ENCODE results near the gene TMEM40.
"Not testable (repeated sequence)": the region's sequence is repeated elsewhere in the genome, so short reads cannot be mapped to it uniquely, and the experiment has no call there.

The TMEM40 gene

GRCh38 chr3:12751571-12751970 is 7.5 kb downstream of the TMEM40 start:
- no peak for DNase-seq (ENCODE audit: low read depth in 2 of 2)

- peak in 1 of 2 donors; percentile 12 for DNase-seq (ENCODE audit: low read depth in 2 of 2)
These were observed 8.4 kb downstream of the TMEM40 start for GRCh38 chr3:12750658-12751071.

DNA sequence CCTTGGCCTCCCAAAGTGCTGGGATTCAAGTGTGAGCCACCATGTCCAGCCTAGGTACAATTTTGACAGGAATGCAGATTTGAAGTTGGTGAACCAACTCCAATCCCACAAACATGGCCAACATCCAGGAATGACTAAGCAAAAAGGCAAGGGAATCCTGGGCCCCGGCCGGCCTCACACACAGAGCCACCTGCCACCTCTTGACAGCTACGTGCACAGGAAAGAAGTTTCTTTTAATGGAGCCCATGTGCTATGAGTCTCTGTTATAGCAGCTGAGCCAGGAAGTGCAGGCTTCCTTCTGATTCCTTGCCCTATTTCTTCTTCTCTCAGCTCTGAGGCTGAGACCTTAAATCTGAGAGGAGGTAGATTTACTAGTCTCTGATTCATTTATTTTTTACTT is 8.8 kb downstream of the TMEM40 start:
- DNase-seq (ENCODE audit: low read depth in 2 of 2), result no peak

DNA sequence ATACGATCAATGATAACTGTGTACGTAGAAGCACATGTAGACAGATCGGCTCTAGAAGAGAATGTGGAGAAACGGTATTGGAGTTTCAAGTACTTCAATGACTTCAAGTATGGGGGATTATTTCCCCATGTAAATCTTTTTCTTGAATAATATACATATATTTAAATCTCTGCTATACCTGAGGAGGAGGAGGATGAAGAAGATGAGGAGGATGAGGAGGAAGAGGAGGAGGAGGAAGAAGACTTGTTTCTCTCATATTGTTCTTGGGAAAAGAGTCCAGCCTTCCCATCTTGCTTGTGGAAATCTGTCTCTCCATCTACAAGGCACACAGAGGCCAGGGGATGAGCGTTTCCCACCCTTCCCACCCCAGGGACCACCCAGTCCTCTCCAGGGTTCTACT is 10.6 kb downstream of the TMEM40 start:
- DNase-seq (ENCODE audit: low read depth in 2 of 2), result no peak

- DNase-seq (ENCODE audit: low read depth in 2 of 2), result no peak
These were observed 12.6 kb downstream of the TMEM40 start for GRCh38 chr3:12746419-12746818.

DNA sequence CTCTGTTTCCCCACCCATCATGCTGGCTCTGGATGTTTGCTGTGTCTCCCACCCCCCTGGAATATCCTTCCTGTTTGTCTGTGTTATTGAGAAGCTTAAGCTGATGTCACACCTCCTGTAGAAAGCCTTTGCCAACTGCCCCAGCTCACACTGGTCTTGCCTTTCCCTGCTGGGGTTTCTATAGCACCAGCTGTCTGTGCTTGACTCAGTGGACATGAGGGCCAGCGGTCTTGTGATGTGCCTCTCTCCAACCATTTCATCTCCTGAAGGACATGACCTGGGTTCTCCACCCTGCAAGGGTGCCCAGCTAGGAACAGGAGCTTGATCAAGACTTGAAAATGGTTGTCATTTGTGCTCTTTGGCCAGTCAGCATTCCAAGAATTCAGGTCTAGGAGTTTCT is 14.7 kb downstream of the TMEM40 start:
- DNase-seq (ENCODE audit: low read depth in 2 of 2), result no peak

DNA sequence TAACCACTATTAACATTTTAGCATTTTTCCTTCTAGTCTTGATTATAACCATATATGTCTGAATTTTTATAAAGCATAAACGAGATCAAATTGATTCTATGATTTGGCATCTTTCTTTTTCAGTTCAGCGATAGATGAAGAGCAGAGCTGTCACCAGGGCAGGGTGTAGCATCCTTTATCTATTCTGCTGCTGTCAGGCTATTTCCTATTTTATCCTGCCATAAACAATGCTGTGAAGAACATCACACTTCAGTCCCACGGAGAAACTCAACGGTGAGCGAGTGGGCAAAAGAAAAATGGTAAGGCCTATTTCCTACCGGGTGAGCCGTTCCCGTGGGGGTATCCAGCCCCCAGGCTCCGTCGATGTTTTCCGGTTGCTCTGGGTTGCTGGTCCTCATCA is 15.5 kb downstream of the TMEM40 start:
- DNase-seq (ENCODE audit: low read depth in 2 of 2), result no peak

DNA sequence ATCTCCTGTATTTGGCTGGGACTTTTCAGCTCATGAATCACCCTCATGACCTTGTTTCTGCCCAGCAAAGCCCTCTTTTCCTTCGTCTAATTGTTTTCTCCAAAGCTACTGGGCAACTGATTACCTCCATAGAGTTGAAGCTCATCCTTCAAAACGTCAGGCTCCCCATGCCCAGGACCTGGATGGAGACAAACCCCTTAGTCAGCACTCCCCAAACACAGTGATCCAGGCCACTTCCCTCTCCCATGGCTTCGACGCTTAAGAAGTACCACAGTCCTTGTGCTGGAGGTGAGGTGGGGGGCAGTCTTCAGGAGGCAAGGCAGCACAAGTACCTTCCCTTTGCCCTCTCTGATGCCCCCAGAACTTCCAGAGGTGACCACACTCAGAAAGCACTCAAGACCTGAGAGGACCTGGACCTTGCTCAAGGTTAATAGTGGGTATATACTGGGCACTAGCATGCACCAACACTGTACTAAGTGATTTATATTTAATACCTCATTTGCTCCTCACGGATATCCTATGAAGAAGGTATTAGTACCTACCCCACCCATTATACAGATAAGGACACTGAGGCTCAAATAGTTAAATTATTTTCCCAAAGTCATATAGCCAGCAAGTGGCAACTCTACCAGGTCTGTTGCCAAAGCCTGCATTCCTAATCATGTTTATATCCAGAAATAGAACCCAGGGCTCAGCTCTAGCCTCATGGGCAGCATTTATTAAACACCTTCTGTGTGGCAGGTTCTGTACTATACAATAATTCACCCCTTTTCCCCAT is 16.5 kb downstream of the TMEM40 start:
- DNase-seq (ENCODE audit: low read depth in 2 of 2), result no peak

GRCh38 chr3:12741209-12741608 is 17.9 kb downstream of the TMEM40 start:
- DNase-seq (ENCODE audit: low read depth in 2 of 2), result no peak

DNA sequence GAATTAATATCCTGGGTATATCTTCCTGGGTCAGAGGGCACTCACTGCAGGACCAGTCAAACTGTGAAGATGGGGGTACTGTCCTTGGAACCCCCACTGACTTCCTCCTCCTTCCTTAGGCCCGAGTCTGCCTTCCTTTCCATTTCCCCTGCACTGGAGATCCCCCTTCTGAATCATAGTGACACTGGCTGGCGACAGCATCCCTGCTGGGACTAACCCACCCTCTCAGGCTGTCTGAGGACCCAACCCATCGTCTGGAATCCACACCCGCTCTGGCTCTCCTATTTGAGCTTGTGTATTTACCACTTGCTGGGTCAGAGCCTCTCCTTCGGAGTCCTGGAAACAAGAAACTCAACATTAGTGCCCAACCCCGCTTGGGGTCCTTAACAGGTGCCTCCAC is 21.2 kb downstream of the TMEM40 start:
- DNase-seq (ENCODE audit: low read depth in 2 of 2), result no peak

DNA sequence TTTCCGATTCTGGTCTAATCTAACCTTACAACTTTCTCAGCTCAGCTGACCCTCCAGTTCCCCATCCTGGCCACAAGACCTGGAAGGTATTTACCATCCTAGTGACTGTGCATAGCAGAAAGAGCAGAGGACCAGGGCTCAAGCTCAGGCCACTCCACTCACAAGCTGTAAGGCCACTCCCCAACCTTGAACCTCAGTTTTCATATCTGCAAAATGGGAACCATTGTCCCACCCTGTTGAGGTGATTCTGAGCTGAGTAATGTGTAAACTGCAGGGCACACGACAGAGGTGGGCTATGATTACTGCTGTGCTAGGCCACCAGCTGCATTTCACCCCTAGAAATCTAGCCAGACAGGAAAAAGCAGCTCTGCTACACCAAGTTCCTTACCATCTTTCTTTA is 21.7 kb downstream of the TMEM40 start:
- DNase-seq (ENCODE audit: low read depth in 2 of 2), result no peak

GRCh38 chr3:12734960-12735359 is 24.1 kb downstream of the TMEM40 start:
- DNase-seq (ENCODE audit: low read depth in 2 of 2), result no peak

DNA sequence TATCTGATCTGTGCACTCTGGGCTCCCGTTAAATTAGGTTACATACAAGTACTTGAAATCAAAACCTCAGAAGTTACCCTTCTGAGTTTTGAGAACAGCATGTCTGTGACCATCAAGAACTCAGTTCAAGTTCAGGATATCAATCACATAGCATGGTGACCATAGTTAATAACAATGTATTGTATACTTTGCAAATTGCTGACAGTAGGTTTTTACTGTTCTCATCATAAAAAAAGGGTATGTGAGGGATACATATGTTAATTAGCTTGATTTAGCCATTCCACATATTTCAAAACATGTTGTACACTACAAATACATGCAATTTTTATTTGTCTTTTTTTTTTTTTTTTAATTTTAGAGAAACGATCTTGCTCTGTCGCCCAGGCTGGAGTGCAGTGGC is 25.5 kb downstream of the TMEM40 start:
- no peak for DNase-seq (ENCODE audit: low read depth in 2 of 2)

GRCh38 chr3:12730506-12731242 is 28.4 kb downstream of the TMEM40 start:
- no peak for DNase-seq (ENCODE audit: low read depth in 2 of 2)

- DNase-seq (ENCODE audit: low read depth in 2 of 2), result no peak
These were observed 29.9 kb downstream of the TMEM40 start for GRCh38 chr3:12729051-12729651.

DNA sequence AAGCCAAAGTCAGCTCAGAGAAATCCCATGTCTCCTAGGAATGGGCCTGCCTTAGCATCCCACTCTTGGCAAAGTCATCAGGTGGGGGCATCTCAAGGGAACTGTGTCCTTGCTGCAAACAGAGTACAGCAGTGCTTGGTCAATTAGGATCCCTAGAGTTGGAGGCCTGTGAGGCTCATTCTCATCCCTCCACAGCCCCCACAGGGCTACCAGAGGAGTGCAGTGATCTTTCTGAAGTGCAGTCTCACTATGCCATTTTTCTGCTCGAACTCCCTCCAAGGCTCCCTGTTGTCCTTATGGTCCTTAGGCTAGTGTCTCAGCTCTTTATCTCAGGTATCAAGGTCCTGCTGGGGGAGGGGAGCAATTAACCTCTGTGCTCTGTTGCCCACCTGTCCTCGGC is 31.1 kb downstream of the TMEM40 start:
- no peak for DNase-seq (ENCODE audit: low read depth in 2 of 2)

- DNase-seq (ENCODE audit: low read depth in 2 of 2), result no peak
These were observed 31.6 kb downstream of the TMEM40 start for GRCh38 chr3:12727481-12727880.

DNA sequence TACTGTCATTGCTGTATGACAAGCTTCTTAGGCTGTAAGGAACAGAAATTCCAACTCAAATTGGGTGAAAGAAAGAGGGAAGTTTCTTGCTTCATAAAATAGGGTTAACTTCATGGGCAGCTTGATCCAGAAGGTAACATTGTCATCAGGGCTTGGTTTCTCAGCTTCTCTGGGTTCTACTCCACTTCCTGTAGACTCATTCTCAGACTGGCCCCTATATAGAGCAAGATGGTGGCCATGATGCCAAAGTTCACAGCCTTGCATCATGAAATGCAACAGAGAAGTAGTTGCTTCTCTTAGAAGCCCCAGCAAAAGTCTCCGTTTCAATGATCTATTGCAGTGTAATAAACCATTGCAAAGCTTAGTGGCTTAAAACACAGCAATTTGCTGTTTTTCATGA is 33.6 kb downstream of the TMEM40 start:
- DNase-seq (ENCODE audit: low read depth in 2 of 2), result no peak

DNA sequence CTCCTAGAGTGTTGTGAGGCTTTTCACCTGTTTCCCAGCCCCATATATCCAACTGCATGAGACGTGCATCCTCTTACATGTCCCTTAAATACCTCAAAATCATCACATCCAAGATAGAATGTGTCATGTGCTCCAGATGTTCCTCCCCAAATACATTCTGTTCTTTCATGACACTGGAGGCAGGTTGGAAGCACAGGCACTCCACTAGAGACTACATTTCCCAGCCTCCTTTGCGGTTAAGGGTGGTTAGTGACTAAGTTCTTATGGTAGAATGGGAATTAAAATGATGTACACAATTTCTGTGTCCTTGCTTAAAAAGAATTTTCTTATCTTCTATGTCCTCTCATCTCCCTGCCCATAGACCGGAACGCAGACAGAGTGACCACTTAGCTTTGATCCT is 34.3 kb downstream of the TMEM40 start:
- DNase-seq (ENCODE audit: low read depth in 2 of 2), result no peak

GRCh38 chr3:12723362-12723761 is 35.7 kb downstream of the TMEM40 start:
- not testable (repeated sequence) for DNase-seq (ENCODE audit: low read depth in 2 of 2)

DNA sequence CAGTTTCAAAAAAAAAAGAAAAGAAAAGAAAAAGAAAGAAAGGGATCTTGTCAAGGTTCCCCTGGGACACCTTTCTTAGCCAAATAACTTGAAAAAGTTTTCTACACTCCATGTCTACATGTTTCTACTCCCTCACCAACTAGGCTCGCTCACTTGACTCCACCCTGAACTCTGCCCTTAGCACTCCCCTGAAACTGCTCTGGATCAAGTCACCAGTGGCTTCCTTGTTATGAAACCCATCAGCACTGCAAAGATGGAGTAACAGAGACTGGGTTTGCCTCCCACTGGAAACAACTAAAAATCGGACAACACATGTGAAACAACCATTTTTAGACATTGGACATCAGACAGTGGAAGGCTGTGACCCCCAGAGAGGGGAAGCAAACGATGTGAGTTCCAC is 36.8 kb downstream of the TMEM40 start:
- no peak for DNase-seq (ENCODE audit: low read depth in 2 of 2)

DNA sequence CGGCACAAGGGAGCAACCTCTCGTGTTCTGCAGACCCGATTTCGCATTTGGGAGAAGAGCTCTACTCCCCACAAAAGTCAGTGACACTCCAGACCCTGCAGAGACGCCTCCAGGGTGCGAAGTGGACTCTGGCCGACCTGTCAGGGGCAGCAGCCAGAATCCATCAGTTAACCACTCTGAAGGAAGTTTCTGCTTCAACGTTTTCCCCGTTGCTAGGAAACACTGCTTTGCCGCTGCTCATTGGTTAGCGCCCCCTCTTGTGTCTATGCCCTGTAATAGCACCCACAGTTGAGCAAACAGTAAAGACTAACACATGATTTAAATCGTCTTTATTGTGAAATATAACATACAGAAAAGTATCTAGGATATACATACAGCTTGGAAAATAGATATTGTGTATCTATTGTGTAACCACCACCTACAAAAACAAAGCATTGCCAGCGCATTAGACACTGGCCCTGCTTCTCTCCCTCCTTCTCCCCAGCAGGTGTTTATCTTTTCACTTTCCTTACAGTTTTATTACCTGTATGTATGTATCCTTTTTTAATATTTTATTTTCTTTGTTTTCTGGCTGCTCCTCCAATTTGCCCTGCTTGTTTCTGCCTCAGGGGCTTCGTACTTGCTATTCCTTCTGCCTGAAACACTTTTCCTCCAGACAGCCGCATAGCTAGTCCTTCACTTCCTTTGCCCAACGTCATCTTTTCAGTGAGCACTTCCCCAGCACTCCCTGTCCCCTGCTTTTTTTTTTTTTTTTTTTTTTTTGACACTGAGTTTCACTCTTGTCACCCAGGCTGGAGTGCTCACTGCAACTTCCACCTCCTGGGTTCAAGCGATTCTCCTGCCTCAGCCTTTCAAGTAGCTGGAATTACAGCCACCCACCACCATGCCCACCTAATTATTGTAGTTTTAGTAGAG is 38.8 kb downstream of the TMEM40 start:
- DNase-seq (ENCODE audit: low read depth in 2 of 2), result peak; percentile 30 to 61

Data from stimulated activated CD4-positive, alpha-beta T cell treated with anti-CD3 and anti-CD28 coated beads, Interleukin-1b, Interleukin-23, amount 100 ng/mL, for 4 hours (primary cell).